PC-3 (cell line): ENCODE results near the gene IL23R. TPM values are rescaled to one million over a fixed set of nuclear protein-coding genes. Genes with fewer than 3 reads are reported as not detected.

ENCODE experiments used
- ATAC-seq: fragments of 200-7000 bp; cut with Tn5 transposase; 2 replicates; pipeline ENCODE4 v1.9.1; 2020; ENCODE audit warnings: mild to moderate bottlenecking, moderate library complexity
- BruUV-seq: library from RNA; stranded (reverse); fragments of 400-500 nt; replicated peaks from 2 replicates; lab custom pipeline; 2021; lab: Mats Ljungman, UMichigan
- CTCF ChIA-PET: fragments of 300-600 bp; sonication (Branson Sonifier 250); formaldehyde crosslinking; loops from one replicate; lab custom pipeline; 2022; ENCODE audit warnings: antibody characterized with exemption; lab: Charles Lee
- POLR2A ChIA-PET: fragments of 300-600 bp; sonication (Branson Sonifier 250); formaldehyde crosslinking; loops from one replicate; lab custom pipeline; 2022; ENCODE audit warnings: antibody characterized with exemption; ENCODE audit not compliant: unreplicated experiment; lab: Charles Lee
- DNase-seq: peaks from one replicate; pipeline ENCODE4 v3.0.0-alpha.2; 2015
- H2AFZ ChIP-seq: fragments of 300-600 bp; sonication (generic); 2 replicates; pipeline ENCODE4 v1.6.0; 2016; ENCODE audit warnings: antibody characterized with exemption, low read length
- H3F3A ChIP-seq: fragments of 300-600 bp; sonication (generic); one replicate; pipeline ENCODE4 v1.6.0; 2017; ENCODE audit warnings: antibody characterized with exemption, low read length, control low read depth, mild to moderate bottlenecking; ENCODE audit not compliant: unreplicated experiment
- H3K27ac ChIP-seq: fragments of 300-600 bp; sonication (generic); 2 replicates; pipeline ENCODE4 v1.5.1; 2016; ENCODE audit warnings: mild to moderate bottlenecking, low read length
- H3K27me3 ChIP-seq: fragments of 300-600 bp; sonication (generic); 2 replicates; pipeline ENCODE4 v1.6.1; 2016; ENCODE audit warnings: low read length, mixed read lengths
- H3K36me3 ChIP-seq: fragments of 300-600 bp; sonication (generic); 2 replicates; pipeline ENCODE4 v1.6.1; 2016; ENCODE audit warnings: low read depth, mixed run types, low read length, mixed read lengths
- H3K4me1 ChIP-seq: fragments of 300-600 bp; sonication (generic); 2 replicates; pipeline ENCODE4 v1.5.1; 2016; ENCODE audit warnings: low read length; ENCODE audit not compliant: insufficient read depth
- H3K4me2 ChIP-seq: fragments of 300-600 bp; sonication (generic); 2 replicates; pipeline ENCODE4 v1.6.0; 2016; ENCODE audit warnings: low read length
- H3K4me3 ChIP-seq: fragments of 300-600 bp; sonication (generic); 2 replicates; pipeline ENCODE4 v1.5.1; 2016; ENCODE audit warnings: mild to moderate bottlenecking, low read length, mixed read lengths
- H3K79me2 ChIP-seq: fragments of 300-600 bp; sonication (generic); 2 replicates; pipeline ENCODE4 v1.6.1; 2017; ENCODE audit warnings: low read length, mixed read lengths
- H3K9ac ChIP-seq: fragments of 300-600 bp; sonication (generic); 2 replicates; pipeline ENCODE4 v1.6.0; 2016; ENCODE audit warnings: mild to moderate bottlenecking, low read length
- H3K9me2 ChIP-seq: fragments of 300-600 bp; sonication (generic); replicated peaks from 2 replicates; pipeline ENCODE4 v1.6.1; 2016; ENCODE audit warnings: mixed run types, low read length, mixed read lengths
- H3K9me3 ChIP-seq: fragments of 300-600 bp; sonication (generic); 2 replicates; pipeline ENCODE4 v1.6.1; 2016; ENCODE audit warnings: low read length, mixed read lengths
- H4K20me1 ChIP-seq: fragments of 300-600 bp; sonication (generic); 2 replicates; pipeline ENCODE4 v1.6.1; 2016; ENCODE audit warnings: low read length, mixed read lengths
- CTCF ChIP-seq: fragments of 300-600 bp; sonication (generic); conservative IDR thresholded peaks from 2 replicates; pipeline ENCODE4 v1.5.1; 2017; ENCODE audit warnings: antibody characterized with exemption, low read depth, mild to moderate bottlenecking, low read length
- EZH2 ChIP-seq: fragments of 300-600 bp; sonication (generic); IDR thresholded peaks from one replicate; pipeline ENCODE4 v1.6.1; 2017; ENCODE audit warnings: antibody characterized with exemption, mild to moderate bottlenecking, low read length; ENCODE audit not compliant: unreplicated experiment
- EZH2phosphoT487 ChIP-seq: fragments of 300-600 bp; sonication (generic); IDR thresholded peaks from 2 replicates; pipeline ENCODE4 v1.6.1; 2018; ENCODE audit warnings: mild to moderate bottlenecking, antibody characterized with exemption, low read length, borderline replicate concordance
- intact Hi-C: fragments of 100-400 bp; cut with micrococcal nuclease; formaldehyde crosslinking; loops from 2 replicates; pipeline ENCODE4 v1.9.0; 2023
- total RNA-seq: library from RNA; depleted of rRNA; stranded (reverse); fragments of >200 nt; gene quantifications from 2 replicates; pipeline ENCODE4 v1.2.3, GENCODE V29; 2014

The IL23R gene
- total RNA-seq, 1 experiment from 2014 or later = not detected

DNA sequence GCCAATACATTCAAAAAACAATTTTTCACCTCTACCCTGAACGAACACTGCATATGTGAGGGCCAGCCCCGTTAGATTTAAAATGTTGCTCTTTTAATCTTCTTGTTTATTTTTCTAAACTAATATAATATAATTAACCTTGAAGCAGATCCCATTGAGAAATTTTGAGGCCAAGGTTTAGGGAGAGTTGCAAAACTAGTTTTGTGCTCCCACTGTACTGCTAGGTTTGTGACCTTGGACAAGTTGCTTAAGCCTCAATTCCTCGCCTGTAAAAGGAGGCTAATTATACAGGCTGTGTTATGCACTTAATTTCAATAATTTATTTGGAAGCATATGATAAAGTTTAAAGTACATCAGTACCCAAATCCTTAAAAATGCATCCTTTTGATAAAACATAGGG is 3.7 kb downstream of the IL23R start:
- H3K4me1 ChIP-seq = no peaks in the 10 kb centered on the region
- no peaks in the 10 kb centered on the region for H3F3A ChIP-seq
- CTCF ChIA-PET = interaction anchor here (0.6 kb wide), 1 partner anchor 155 kb away, joined by 5 read pairs; no protein-coding TSS in a partner anchor
- H3K27me3 ChIP-seq = no peaks in the 10 kb centered on the region
- no peaks in the 10 kb centered on the region for H3K9me3 ChIP-seq
- intact Hi-C loops = no loop called here
- no peaks in the 10 kb centered on the region for H3K79me2 ChIP-seq
- H3K4me3 ChIP-seq = no peak overlapping the region
- no peaks in the 10 kb centered on the region for H4K20me1 ChIP-seq
- H3K9me2 ChIP-seq = no peaks in the 10 kb centered on the region
- POLR2A ChIA-PET = no interaction called here
- H2AFZ ChIP-seq = no peak overlapping the region
- no peak overlapping the region for H3K9ac ChIP-seq
- no peak for ATAC-seq
- DNase-seq = no peak
- H3K27ac ChIP-seq = no peak overlapping the region
- TF ChIP-seq EZH2 = no peak
- no peak for TF ChIP-seq CTCF
- TF ChIP-seq EZH2phosphoT487 = no peak
- H3K4me2 ChIP-seq = no peak overlapping the region
- no peaks in the 10 kb centered on the region for H3K36me3 ChIP-seq
- BruUV-seq = no TSS peak

GRCh38 chr1:67170751-67171573 is 4.7 kb downstream of the IL23R start:
- Histone ChIP-seq H3K4me1 (no peaks in the 10 kb centered on the region), H3K4me3 (no peak overlapping the region), H3K9me3 (no peaks in the 10 kb centered on the region), H3K27me3 (no peaks in the 10 kb centered on the region), H2AFZ (no peak overlapping the region), H3F3A (no peaks in the 10 kb centered on the region), H4K20me1 (no peaks in the 10 kb centered on the region), H3K9ac (no peak overlapping the region), H3K79me2 (no peaks in the 10 kb centered on the region), H3K4me2 (no peak overlapping the region), H3K27ac (no peak overlapping the region), H3K9me2 (no peaks in the 10 kb centered on the region), H3K36me3 (no peaks in the 10 kb centered on the region)
- ATAC-seq (no peak), DNase-seq (no peak)
- no peak for TF ChIP-seq CTCF
- no peak for TF ChIP-seq EZH2
- no peak for TF ChIP-seq EZH2phosphoT487
- POLR2A ChIA-PET = no interaction called here
- CTCF ChIA-PET = no interaction called here
- intact Hi-C loops = no loop called here
- BruUV-seq = no TSS peak

DNA sequence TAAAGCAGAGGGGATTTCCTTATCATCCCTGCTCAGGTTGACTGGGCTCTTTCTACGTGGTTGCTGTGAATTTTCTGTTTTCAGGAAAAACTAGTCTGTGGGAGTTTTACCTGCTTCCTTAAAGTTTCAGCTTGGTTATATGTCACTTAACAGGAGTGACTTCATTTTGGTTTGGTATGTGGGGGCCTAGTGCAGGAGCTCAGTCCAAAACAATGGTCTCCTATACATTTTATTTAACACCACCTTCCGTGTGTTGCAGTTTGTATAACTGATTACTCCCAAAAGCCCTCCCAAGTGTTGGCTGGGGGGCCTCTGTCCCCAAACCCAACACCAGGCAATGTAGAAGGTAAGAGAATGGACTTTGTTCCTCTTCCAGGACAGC is 5.3 kb downstream of the IL23R start:
- Histone ChIP-seq H2AFZ (no peak overlapping the region), H3F3A (no peaks in the 10 kb centered on the region), H3K36me3 (no peaks in the 10 kb centered on the region), H3K27ac (no peak overlapping the region), H3K4me2 (no peak overlapping the region), H3K4me1 (no peaks in the 10 kb centered on the region), H3K9me2 (no peaks in the 10 kb centered on the region), H3K9me3 (no peaks in the 10 kb centered on the region), H3K79me2 (no peaks in the 10 kb centered on the region), H3K9ac (no peak overlapping the region), H3K27me3 (no peaks in the 10 kb centered on the region), H3K4me3 (no peak overlapping the region), H4K20me1 (no peaks in the 10 kb centered on the region)
- no peak for ATAC-seq
- no peak for DNase-seq
- no peak for TF ChIP-seq EZH2
- TF ChIP-seq CTCF = no peak
- TF ChIP-seq EZH2phosphoT487 = no peak
- ChIA-PET POLR2A (interaction anchor here (0.7 kb wide), 1 partner anchor 18 kb away, joined by 3 read pairs; no protein-coding TSS in a partner anchor), CTCF (no interaction called here)
- no TSS peak for BruUV-seq
- intact Hi-C loops = no loop called here
